NCI-H2227 (cell line): Measurements from ENCODE around the gene AOX1.
"Not testable (repeated sequence)": the region's sequence is repeated elsewhere in the genome, so short reads cannot be mapped to it uniquely, and the experiment has no call there.

ENCODE experiments used
- DNase-seq: peaks from one replicate; lab custom pipeline; 2025; ENCODE audit not compliant: unreplicated experiment; lab: John Stamatoyannopoulos, UW

AOX1 gene

GRCh38 chr2:200585730-200586643 lies at the start of gene AOX1:
Gene AOX1, plus strand, starts transcription at chr2:200586014. Its CDS starts 95 bp downstream, at chr2:200586109.
- peak; percentile 80 for DNase-seq

DNA sequence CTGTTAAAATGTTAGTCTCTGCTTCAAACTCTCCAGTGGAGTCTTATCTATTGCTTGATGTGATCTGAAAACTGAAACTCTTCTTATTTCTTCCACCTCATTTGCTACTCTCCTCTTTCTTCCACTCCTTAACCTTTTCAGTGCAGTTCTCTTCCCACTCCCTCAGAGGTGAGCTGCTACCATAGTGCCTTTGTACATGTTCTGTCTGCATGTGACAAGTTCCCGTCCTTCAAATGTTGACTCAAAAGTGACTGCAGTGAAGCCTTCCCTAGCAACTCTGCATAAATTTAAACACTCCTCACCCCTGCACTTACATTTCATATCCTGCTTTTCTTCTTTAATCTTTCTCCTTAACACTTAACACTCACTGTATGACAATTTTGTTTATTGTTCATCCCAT lies 47.7 kb upstream of the AOX1 start:
- DNase-seq = no peak

DNA sequence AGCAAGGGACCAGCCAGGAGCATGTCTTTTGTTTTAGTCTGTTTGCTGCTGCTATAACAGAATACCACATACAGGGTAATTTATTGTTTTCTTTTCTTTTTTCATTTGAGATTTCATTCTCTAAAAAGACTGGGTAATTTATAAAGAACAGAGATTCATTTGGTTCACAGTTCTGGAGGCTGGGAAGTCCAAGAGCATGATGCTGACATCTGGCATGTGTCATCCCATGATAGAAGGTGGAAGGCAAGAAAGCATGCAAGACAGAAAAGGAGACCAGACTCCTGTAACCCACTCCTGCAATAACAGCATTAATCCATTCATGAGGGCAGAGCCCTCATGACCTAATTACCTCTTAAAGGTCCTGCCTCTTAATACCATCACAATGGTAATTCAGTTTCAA lies 45.0 kb upstream of the AOX1 start:
- DNase-seq = no peak

- DNase-seq = not testable (repeated sequence)
Measured at GRCh38 chr2:200566596-200566995, 19.2 kb upstream of the AOX1 start.

DNA sequence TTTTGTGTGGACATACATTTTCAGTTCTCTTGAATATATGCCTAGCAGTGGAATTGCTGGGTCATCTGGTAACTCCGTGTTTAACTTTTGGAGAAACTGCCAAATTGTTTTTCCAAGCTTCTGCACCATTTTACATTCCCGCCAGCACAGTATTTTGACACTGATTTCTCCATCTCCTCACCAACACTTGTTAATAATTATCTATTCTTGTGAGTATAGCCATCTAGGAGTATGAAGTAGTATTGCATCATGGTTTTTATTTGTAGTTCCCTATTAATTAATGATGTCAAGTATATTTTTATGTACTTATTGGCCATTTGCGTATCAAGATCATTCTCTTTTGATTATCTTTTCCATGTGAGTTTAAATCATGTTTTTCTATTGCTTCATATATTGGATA lies 17.9 kb upstream of the AOX1 start:
- DNase-seq = no peak

DNA sequence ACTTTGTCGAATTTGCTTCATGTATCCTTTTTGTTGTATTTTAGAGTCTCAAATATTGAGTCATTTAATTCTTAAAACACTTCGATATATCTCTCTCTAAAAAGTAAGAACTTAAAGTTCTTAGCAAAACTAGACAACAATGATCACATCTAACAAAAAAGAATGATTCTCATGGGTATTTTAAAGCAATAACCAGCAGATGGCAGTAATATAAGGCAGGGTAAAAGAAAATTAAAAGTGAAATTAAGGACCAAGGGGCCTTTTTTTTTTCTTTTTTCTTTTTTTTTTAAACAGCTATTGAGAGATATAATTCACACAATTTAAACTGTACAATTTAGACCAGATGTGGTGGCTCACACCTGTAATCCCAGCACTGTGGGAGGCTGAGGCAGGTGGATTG lies 9.9 kb upstream of the AOX1 start:
- peak; percentile 22 for DNase-seq

DNA sequence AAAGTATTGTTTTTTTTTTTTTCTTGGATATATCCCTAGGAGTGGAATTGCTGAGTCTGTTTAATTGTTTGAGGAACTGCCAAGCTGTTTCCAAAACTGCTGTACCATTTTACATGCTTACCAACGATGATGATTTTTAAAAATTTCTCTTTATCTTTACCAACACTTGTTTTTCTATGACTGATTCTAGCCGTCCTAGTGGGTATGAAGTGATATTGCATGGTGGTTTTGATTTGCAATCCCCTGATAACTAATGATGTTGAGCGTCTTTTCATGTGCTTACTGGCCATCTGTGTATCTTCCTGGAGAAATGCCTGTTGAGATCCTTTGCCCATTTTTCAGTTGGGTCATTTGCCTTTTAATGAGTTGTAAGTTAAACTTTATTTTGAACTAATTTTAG lies 8.8 kb upstream of the AOX1 start:
- DNase-seq = no peak

- peak; percentile 8 for DNase-seq
Measured at GRCh38 chr2:200578778-200579177, 7.0 kb upstream of the AOX1 start.

DNA sequence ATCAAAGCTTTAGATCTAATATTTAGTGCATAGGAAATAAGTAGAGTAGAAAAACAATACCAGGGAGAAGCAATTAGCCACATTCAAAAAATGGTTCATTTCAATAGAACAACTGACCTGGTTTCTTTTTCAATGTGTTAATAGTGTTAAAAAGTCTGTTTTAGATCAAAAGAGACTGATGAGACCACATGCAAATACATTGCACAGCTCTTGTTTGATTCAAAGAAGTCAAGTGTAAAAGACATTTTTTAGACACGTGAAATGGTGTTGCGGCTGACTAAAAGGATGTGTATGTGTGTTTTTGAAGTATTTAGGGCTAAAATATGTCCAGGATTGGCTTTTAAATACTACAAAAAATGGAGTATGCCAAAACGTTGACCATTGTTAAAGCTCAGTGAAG lies 1.2 kb upstream of the AOX1 start:
- DNase-seq = no peak

- no peak for DNase-seq
Measured at GRCh38 chr2:200585340-200585729, 479 bp upstream of the AOX1 start.

GRCh38 chr2:200586644-200586975 lies 796 bp downstream of the AOX1 start:
- no peak for DNase-seq

DNA sequence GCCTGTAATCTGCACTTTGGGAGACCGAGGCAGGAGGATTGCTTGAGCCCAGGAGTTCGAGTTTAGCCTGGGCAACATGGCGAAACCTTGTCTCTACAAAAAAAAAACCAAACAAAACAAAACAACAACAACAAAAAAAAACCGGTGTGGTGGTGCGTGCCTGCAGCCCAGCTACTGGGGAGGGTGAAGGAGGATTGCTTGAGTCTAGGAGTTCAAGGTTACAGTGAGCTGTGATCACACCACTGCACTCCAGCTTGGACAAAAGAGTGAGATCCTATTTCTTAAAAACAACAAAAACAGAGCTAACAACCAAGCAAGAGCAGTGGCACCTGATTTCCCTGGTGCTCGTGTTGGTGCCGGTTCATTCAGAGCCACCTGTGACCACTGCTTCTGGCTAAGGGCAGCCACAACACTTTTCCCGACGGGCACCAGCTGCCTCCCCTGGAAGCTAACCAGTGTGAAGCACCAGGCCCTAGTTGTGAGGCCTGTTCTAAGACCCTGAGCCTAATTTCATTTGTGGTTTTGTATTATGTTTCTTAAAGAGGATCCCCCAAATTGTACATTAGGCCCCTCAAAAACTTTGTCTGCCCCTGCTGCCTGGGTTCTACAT lies 1.3 kb downstream of the AOX1 start:
- DNase-seq = no peak

DNA sequence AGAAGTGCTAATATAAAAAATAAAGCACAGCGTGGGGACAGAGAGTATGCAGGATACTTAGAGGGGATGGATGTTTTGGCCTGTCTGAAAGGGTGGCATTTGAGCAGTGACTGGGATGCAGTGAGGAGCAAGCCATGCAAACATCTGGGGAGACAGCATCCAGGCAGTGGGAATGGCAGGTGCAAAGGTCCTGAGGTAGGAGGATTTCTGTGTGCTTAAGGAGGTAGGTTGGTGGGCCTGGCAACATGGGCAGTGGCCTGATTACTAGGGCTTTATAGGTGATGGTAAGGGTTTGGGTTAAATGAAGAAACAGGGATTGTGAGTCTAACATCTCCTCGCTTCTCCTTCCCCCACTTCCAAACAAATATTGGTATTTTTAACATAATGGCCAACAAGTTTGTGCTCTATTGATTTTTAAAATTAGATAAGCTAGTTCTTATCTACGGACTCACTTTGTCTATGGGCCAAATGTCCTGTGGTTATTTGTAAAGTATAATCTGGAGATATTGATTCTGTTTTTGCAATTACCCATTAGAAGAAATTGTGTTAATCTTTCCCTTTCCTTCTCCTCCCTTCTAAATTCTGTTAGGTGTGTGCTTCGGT lies 2.4 kb downstream of the AOX1 start:
- no peak for DNase-seq

DNA sequence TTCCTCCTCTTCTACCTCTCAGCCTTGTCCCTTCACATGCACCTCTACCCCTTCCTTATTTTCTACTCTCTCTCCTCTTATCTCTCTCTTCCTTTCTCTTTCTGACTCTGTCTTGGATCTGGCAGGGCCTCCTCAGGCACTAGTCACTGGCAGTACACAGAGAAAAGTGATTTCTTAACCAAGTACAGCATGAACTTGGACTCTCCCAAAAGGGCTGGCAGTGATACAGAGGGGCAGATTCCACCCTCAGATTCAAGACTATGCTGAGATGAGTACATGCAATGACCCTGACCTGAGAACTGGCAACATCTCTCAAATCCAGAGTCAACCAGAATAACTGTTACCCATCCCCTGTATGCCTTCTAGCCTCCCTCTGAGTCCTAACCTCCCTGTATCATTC lies 4.3 kb downstream of the AOX1 start:
- DNase-seq = no peak

DNA sequence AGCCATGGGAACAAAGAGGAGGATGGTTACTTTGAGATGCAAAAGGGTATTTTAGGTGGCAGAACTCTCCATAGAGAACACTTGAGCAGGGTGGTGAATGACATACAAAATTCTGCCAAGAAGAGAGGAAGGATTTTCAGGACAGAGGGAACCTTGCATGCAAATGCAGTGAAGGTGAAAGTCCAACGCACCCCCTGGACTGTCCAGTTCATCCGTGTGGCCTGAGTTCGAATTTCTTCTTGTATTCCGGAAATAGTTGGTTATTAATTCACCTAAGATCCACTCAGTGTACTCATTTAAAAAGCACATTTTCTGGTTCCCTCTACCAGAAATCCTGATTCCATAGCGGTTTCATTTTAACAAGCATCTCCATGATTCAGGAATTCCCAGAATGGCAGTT lies 5.5 kb downstream of the AOX1 start:
- DNase-seq = no peak

GRCh38 chr2:200592406-200593075 lies 6.7 kb downstream of the AOX1 start:
- no peak for DNase-seq

GRCh38 chr2:200593905-200594304 lies 8.1 kb downstream of the AOX1 start:
- DNase-seq = no peak

- no peak for DNase-seq
Measured at GRCh38 chr2:200595913-200596312, 10.1 kb downstream of the AOX1 start.

- DNase-seq = no peak
Measured at GRCh38 chr2:200596774-200597570, 11.2 kb downstream of the AOX1 start.

DNA sequence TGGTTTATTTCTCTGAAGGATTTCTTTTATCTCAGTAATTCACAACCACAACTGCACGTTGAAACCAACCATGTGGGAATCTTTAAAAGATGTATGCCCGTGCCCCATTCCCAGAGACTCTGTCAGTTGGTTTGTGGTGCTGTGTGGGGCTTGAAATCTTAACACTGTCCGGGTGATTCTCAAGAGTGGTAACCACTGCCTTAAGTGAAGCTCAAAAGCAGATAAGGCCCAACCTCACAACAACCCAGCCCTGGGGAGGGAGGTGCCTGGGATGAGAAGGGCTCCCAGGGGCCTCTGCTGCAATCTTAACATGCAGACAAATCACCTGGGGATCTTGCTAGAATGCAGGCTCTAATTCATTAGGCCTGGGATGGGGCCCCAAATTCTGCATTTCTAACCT lies 13.4 kb downstream of the AOX1 start:
- no peak for DNase-seq
